CD14-positive monocyte (primary cell): ENCODE measurements around the gene NEU1. TPM values are rescaled to one million over a fixed set of nuclear protein-coding genes. Genes with fewer than 3 reads are reported as not detected.
A peak's percentile ranks its signal among the peaks of the same experiment; 100 is the strongest.
"Not testable (repeated sequence)": the region's sequence is repeated elsewhere in the genome, so short reads cannot be mapped to it uniquely, and the experiment has no call there.

ENCODE experiments used
- DNase-seq, 3 donors: peaks; one replicate each; pipeline ENCODE4 v3.0.0-alpha.2; 2011 to 2022
- H2AFZ ChIP-seq: 2 replicates; pipeline ENCODE4 v1.6.0; 2012; ENCODE audit warnings: mild to moderate bottlenecking, low read depth, low read length, inconsistent platforms; ENCODE audit not compliant: insufficient read depth, poor library complexity, severe bottlenecking
- H3K27ac ChIP-seq, 2 donors: 1 replicate in 1 of 2; 2 replicates in 1 of 2; pipeline ENCODE4 v1.5.1; 2012 to 2013; ENCODE audit warnings: low read length in 2 of 2, control low read depth in 1 of 2, inconsistent platforms in 1 of 2, low read depth in 1 of 2, mild to moderate bottlenecking in 1 of 2
- H3K27me3 ChIP-seq, 2 donors: one replicate each; pipeline versions ENCODE4 v1.6.0 to v1.6.1; 2011 to 2013; ENCODE audit warnings: low read length in 2 of 2; ENCODE audit not compliant: control insufficient read depth in 2 of 2, insufficient read depth in 2 of 2
- H3K36me3 ChIP-seq, 2 donors: replicated peaks in 1 of 2; 1 replicate in 1 of 2; 2 replicates in 1 of 2; pipeline versions ENCODE4 v1.5.1 to v1.6.1; 2012 to 2013; ENCODE audit warnings: low read length in 2 of 2, control low read depth in 1 of 2, inconsistent platforms in 1 of 2, mild to moderate bottlenecking in 1 of 2; ENCODE audit not compliant: insufficient read depth in 2 of 2, control insufficient read depth in 1 of 2
- H3K4me1 ChIP-seq, 2 donors: 1 replicate in 1 of 2; 2 replicates in 1 of 2; pipeline versions ENCODE4 v1.5.1 to v1.6.1; 2012 to 2013; ENCODE audit warnings: low read length in 2 of 2, control low read depth in 1 of 2, inconsistent platforms in 1 of 2, mild to moderate bottlenecking in 1 of 2, moderate library complexity in 1 of 2; ENCODE audit not compliant: insufficient read depth in 2 of 2, control insufficient read depth in 1 of 2
- H3K4me2 ChIP-seq: replicated peaks from 2 replicates; pipeline ENCODE3; 2012; ENCODE audit warnings: low read length, moderate library complexity, mild to moderate bottlenecking; ENCODE audit not compliant: poor library complexity, severe bottlenecking; ENCODE audit errors: extremely low read depth
- H3K4me3 ChIP-seq, 3 experiments: fragments of 200-600 bp in 1 of 3; sonication (generic) in 1 of 3; replicated peaks in 1 of 3; 1 replicate in 2 of 3; 2 replicates in 1 of 3; pipeline ENCODE4 v1.5.1; 2011 to 2013; ENCODE audit warnings: low read length in 3 of 3, mild to moderate bottlenecking in 3 of 3, control low read depth in 2 of 3, low read depth in 2 of 3, inconsistent platforms in 1 of 3, moderate library complexity in 1 of 3
- H3K79me2 ChIP-seq: 2 replicates; pipeline ENCODE4 v1.6.0; 2012; ENCODE audit warnings: mild to moderate bottlenecking, control low read depth, inconsistent platforms, low read length, moderate library complexity; ENCODE audit not compliant: insufficient read depth
- H3K9ac ChIP-seq: 2 replicates; pipeline ENCODE4 v1.6.0; 2017; ENCODE audit warnings: low read length, mild to moderate bottlenecking; ENCODE audit not compliant: insufficient read depth, poor library complexity, severe bottlenecking
- H3K9me3 ChIP-seq, 2 donors: replicated peaks in 1 of 2; 1 replicate in 1 of 2; 2 replicates in 1 of 2; pipeline versions ENCODE4 v1.5.1 to v1.6.1; 2012 to 2013; ENCODE audit warnings: low read length in 2 of 2, control low read depth in 1 of 2; ENCODE audit not compliant: control insufficient read depth in 1 of 2, insufficient read depth in 1 of 2
- H4K20me1 ChIP-seq: 2 replicates; pipeline ENCODE4 v1.6.0; 2012; ENCODE audit warnings: mild to moderate bottlenecking, low read length, control low read depth, moderate library complexity; ENCODE audit not compliant: insufficient read depth
- H3K27ac Mint-ChIP-seq, 7 donors: one replicate each; pipeline ENCODE4 v1.8.0; 2020; ENCODE audit warnings: mild to moderate bottlenecking in 7 of 7, mixed read lengths in 7 of 7, moderate library complexity in 6 of 7, inconsistent platforms in 2 of 7
- H3K27me3 Mint-ChIP-seq, 3 donors: one replicate each; pipeline ENCODE4 v1.8.0; 2021 to 2022; ENCODE audit warnings: low read depth in 3 of 3, mild to moderate bottlenecking in 3 of 3, mixed read lengths in 3 of 3, moderate library complexity in 3 of 3, inconsistent platforms in 1 of 3
- H3K36me3 Mint-ChIP-seq, 2 donors: one replicate each; pipeline ENCODE4 v1.8.0; 2020; ENCODE audit warnings: mixed read lengths in 2 of 2, inconsistent platforms in 1 of 2, mild to moderate bottlenecking in 1 of 2
- H3K4me1 Mint-ChIP-seq: one replicate; pipeline ENCODE4 v1.8.0; 2020; ENCODE audit warnings: mild to moderate bottlenecking, mixed read lengths
- H3K4me3 Mint-ChIP-seq, 2 donors: one replicate each; pipeline ENCODE4 v1.8.0; 2020; ENCODE audit warnings: mild to moderate bottlenecking in 2 of 2, mixed read lengths in 2 of 2, moderate library complexity in 1 of 2
- H3K9me3 Mint-ChIP-seq, 7 donors: one replicate each; pipeline ENCODE4 v1.8.0; 2020 to 2022; ENCODE audit warnings: mixed read lengths in 7 of 7, mild to moderate bottlenecking in 6 of 7, moderate library complexity in 6 of 7, inconsistent platforms in 2 of 7
- WGBS: methylation state at CpG from one replicate; pipeline ENCODE4 v1.1.5; 2013; ENCODE audit warnings: missing lambda C conversion rate; ENCODE audit not compliant: insufficient coverage; 5-methylcytosine and 5-hydroxymethylcytosine counted together
- intact Hi-C, 2 donors: fragments of 100-400 bp; cut with micrococcal nuclease; formaldehyde crosslinking; loops; one replicate each; pipeline versions ENCODE4 v1.15.0 to v1.15.1; 2023
- polyA plus RNA-seq, 3 donors: library from polyadenylated mRNA; depleted of rRNA in 1 of 3; unstranded in 2 of 3; stranded (reverse) in 1 of 3; fragments of 300-500 nt in 2 of 3; fragments of >200 nt in 1 of 3; fragmentation: Illumina TruSeq in 2 of 3; gene quantifications; 1 replicate in 2 of 3; 2 replicates in 1 of 3; pipeline ENCODE4 v1.2.3, GENCODE V29; 2012 to 2021
- TF ChIP-seq, protein P1 (sequence below): fragments of 200-600 bp; IDR thresholded peaks from one replicate; pipeline ENCODE4 v1.8.0; 2022; ENCODE audit warnings: antibody characterized with exemption, mild to moderate bottlenecking

Gene NEU1
- polyA plus RNA-seq, 3 donors, result 70.2 to 89.5 (median 81.8) TPM

DNA sequence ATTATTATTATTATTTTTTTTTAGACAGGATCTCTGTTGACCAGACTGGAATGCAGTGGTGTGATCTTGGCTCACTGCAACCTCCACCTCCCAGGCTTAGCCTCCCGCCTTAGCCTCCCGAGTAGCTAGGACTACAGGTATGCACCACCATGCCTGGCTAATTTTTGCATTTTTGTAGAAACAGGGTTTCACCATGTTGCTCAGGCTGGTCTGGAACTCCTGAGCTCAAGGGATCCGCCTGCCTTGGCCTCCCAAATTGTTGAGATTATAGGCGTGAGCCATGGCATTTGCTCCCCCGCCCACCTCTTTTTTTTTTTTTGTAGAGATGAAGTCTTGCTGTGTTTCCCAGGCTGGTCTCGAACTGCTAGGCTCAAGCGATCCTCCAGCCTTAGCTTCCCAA, 46.7 kb upstream of the NEU1 start:
- H3K36me3 ChIP-seq, H3K79me2 ChIP-seq, H3K27ac Mint-ChIP-seq, H3K4me1 ChIP-seq, DNase-seq, H3K9me3 Mint-ChIP-seq, H3K9ac ChIP-seq, H3K4me2 ChIP-seq, H3K9me3 ChIP-seq, H2AFZ ChIP-seq, H4K20me1 ChIP-seq, H3K27me3 ChIP-seq, H3K4me3 ChIP-seq, H3K27ac ChIP-seq, H3K36me3 Mint-ChIP-seq: not testable (repeated sequence)
- Mint-ChIP-seq H3K4me1 (peaks cover 13% of the 10 kb centered on the region), H3K4me3 (peak overlapping the region in 1 of 2 donors; percentile 11), H3K27me3 (peaks cover 4 to 20% (median 8%) of the 10 kb centered on the region in 3 donors)
- WGBS, result 100% methylated on average over 2 of the region's 7 CpGs
- intact Hi-C loops, result loop anchor here in 1 of 2 donors (5.0 kb wide), 1 partner anchor 33 kb away; no protein-coding TSS in a partner anchor

DNA sequence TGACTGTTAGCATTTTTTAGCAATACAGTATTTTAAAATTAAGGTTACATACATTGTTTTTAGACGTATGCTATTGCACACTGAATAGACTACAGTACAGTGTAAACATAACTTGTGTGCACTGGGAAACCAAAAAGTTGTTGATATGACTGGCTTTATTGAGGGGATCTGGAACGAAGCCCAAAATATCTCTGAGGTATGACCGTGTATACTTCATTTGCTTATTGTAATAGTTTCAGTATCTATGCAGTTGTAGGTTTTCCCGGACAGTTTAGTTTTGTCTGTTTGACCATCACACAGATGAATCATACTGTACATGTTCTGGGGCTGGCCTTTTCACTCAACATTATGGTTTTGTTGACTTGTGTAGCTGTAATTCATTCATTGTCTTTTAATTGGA, 46.2 kb upstream of the NEU1 start:
- H2AFZ ChIP-seq, result no peak overlapping the region
- Mint-ChIP-seq H3K27me3 (peaks cover 4 to 20% (median 9%) of the 10 kb centered on the region in 3 donors), H3K4me1 (peaks cover 13% of the 10 kb centered on the region), H3K36me3 (peaks cover 0 to 3% of the 10 kb centered on the region in 2 donors), H3K27ac (no peak overlapping the region), H3K4me3 (no peak overlapping the region), H3K9me3 (peaks cover 0 to 2% (median 0%) of the 10 kb centered on the region in 7 donors)
- no peak overlapping the region for H3K4me3 ChIP-seq
- intact Hi-C loops, result loop anchor here in 1 of 2 donors (5.0 kb wide), 1 partner anchor 34 kb away; no protein-coding TSS in a partner anchor
- H3K4me2 ChIP-seq, result no peak overlapping the region
- H3K27ac ChIP-seq, result no peak overlapping the region
- H3K36me3 ChIP-seq, result no peaks in the 10 kb centered on the region
- TF ChIP-seq, protein P1, sequence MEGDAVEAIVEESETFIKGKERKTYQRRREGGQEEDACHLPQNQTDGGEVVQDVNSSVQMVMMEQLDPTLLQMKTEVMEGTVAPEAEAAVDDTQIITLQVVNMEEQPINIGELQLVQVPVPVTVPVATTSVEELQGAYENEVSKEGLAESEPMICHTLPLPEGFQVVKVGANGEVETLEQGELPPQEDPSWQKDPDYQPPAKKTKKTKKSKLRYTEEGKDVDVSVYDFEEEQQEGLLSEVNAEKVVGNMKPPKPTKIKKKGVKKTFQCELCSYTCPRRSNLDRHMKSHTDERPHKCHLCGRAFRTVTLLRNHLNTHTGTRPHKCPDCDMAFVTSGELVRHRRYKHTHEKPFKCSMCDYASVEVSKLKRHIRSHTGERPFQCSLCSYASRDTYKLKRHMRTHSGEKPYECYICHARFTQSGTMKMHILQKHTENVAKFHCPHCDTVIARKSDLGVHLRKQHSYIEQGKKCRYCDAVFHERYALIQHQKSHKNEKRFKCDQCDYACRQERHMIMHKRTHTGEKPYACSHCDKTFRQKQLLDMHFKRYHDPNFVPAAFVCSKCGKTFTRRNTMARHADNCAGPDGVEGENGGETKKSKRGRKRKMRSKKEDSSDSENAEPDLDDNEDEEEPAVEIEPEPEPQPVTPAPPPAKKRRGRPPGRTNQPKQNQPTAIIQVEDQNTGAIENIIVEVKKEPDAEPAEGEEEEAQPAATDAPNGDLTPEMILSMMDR, result no peak
- H3K9ac ChIP-seq, result no peak overlapping the region
- H4K20me1 ChIP-seq, result no peaks in the 10 kb centered on the region
- no peaks in the 10 kb centered on the region for H3K9me3 ChIP-seq
- no CpG with 5 or more reads among the region's 4 CpGs for WGBS
- no peaks in the 10 kb centered on the region for H3K27me3 ChIP-seq
- no peak for DNase-seq
- peaks cover 6 to 7% of the 10 kb centered on the region in 2 donors for H3K4me1 ChIP-seq
- no peaks in the 10 kb centered on the region for H3K79me2 ChIP-seq

DNA sequence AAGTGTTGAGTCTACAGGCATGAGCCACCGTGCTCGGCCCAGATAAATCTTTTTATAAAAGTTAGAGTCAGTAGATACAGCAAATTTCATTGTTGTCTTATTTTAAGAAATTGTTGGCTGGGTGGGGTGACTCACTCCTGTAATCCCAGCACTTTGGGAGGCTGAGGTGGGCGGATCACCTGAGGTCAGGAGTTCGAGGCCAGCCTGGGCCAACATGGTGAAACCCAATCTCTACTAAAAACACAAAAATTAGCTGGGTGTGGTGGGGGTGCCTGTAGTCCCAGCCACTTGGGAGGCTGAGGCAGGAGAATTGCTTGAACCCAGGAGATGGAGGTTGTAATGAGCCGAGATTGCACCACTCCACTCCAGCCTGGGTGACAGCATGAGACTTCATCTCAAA, 45.6 kb upstream of the NEU1 start:
- H2AFZ ChIP-seq, H3K9me3 ChIP-seq, DNase-seq, H4K20me1 ChIP-seq, H3K79me2 ChIP-seq, H3K9ac ChIP-seq, H3K4me2 ChIP-seq, H3K27ac ChIP-seq, H3K4me3 ChIP-seq, H3K36me3 ChIP-seq, H3K27me3 ChIP-seq, H3K4me3 Mint-ChIP-seq, H3K9me3 Mint-ChIP-seq, H3K4me1 ChIP-seq, H3K36me3 Mint-ChIP-seq: not testable (repeated sequence)
- H3K27me3 Mint-ChIP-seq, result peaks cover 4 to 23% (median 12%) of the 10 kb centered on the region in 3 donors
- H3K27ac Mint-ChIP-seq, result peak overlapping the region in 1 of 7 donors; percentile 69
- intact Hi-C loops, result loop anchor here in 1 of 2 donors (5.0 kb wide), 1 partner anchor 34 kb away; no protein-coding TSS in a partner anchor
- WGBS, result 100% methylated on average over 2 of the region's 5 CpGs
- peaks cover 15% of the 10 kb centered on the region for H3K4me1 Mint-ChIP-seq
